GM21723 (cell line): ENCODE data around the gene STAC.
"Not testable (repeated sequence)": the region's sequence is repeated elsewhere in the genome, so short reads cannot be mapped to it uniquely, and the experiment has no call there.

ENCODE experiments used
- ATAC-seq: cut with Tn5 transposase; IDR thresholded peaks from one replicate; pipeline ENCODE4 v1.9.1; 2021; ENCODE audit warnings: mild to moderate bottlenecking, moderate library complexity; ENCODE audit not compliant: unreplicated experiment

STAC gene

DNA sequence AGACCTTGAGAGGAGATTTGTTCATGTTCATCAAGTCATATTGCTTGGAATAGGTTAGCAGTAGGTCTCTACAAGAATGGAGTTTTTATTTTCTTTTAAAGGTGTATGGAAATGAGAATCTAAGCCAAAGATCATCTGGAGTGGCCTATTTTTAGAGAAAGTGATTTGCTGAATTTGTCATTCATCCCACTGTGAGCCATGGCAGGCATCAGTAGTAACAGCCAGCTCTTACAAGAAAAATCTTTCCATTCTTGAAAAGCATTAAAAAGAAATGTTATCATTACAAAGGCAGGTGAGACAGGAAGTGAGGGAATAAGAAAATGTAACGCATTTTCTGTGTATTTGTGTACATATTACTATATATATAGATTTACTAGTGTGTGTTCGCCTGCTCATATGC, 29.6 kb downstream of the STAC start:
- ATAC-seq = no peak

DNA sequence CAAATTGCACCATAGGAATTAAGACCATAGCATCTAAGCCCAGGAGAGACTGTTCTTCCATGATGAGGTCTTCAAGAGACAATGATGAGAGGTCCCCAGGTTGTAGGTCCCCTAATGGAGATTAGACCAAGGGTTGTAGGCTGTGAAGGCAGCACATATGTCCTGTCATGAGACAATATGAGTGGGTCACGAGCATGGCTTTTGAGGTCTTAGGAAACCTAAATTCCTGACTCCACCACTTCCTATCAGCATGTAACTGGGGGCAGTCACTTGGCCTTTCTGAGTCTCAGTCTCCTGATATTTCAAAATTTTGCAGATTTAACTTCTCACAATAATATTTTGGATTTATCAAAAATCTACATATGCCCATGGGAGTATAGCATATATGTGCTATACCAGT, 31.3 kb downstream of the STAC start:
- no peak for ATAC-seq

GRCh38 chr3:36416599-36416998, 36.3 kb downstream of the STAC start:
- no peak for ATAC-seq

- ATAC-seq = no peak
Observed at GRCh38 chr3:36417237-36417636, 36.9 kb downstream of the STAC start.

- no peak for ATAC-seq
Observed at GRCh38 chr3:36418296-36418695, 38.0 kb downstream of the STAC start.

- ATAC-seq = no peak
Observed at GRCh38 chr3:36428445-36428844, 48.1 kb downstream of the STAC start.

GRCh38 chr3:36429986-36430485, 49.7 kb downstream of the STAC start:
- no peak for ATAC-seq

DNA sequence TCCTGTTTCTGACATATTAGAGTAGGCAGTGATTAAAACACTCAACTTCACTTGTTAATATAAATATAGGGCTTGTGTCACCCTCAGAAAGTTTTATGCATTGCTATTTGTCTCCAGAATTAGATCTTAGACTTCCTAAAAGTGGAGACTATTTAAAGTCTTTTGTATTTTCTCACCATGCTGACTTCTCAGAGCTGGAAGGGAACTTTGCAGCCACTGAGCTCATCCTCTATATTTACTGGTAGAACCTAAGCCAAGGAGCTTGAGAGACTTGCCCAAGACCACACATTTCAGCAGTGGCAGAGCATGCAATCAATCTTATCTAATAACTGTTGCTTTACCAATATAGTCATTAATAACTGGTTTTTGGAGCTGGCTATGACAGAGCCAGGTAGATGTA, 53.2 kb downstream of the STAC start:
- ATAC-seq = no peak

GRCh38 chr3:36434687-36435426, 54.6 kb downstream of the STAC start:
- no peak for ATAC-seq

DNA sequence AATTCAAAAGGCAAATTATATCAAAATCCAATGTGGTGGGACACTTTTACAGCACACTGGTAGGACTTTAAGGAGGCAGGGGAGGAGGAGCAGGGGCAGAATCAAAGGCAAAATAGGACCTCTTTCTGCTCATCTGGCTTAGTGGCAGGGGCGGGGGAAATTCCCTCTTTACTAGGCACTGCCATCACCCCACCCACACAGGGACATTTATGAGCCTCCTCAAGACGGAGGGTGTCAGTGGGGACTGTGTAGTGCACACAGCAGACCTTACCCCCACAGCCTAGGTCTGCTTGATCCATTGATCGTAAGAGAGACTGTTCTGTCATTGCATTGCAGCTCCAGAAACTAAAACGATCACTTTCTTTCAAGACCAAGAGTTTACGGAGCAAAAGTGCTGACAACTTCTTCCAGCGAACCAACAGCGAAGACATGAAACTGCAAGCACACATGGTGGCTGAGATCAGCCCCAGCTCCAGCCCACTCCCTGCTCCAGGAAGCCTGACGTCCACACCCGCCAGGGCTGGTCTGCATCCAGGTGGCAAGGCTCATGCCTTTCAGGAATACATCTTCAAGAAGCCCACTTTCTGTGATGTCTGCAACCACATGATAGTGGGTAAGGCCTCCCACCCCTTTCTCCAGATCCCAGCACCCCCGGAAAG, 62.9 kb downstream of the STAC start:
- ATAC-seq = no peak

GRCh38 chr3:36444909-36445308, 64.6 kb downstream of the STAC start:
- ATAC-seq = no peak

GRCh38 chr3:36446276-36446675, 66.0 kb downstream of the STAC start:
- no peak for ATAC-seq

DNA sequence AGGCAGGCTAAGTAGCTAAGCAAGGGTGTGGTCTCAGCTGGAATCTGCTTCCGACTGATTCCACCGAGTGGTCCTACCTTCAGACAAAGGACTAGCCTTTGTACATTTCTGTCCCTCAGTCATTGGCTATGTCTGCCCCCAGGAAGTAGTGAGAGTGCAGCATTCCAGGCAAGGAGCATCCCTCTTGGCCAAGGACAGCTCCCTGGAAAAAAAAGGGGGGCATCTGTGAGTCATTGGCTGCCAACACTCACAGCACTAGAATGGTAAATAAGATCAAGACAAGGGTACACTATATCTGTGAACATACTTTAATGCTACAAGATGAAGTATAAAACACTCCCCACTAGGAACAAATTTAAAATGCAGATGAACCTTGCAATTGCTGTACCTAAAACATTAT, 66.8 kb downstream of the STAC start:
- ATAC-seq = no peak

GRCh38 chr3:36451816-36452215, 71.5 kb downstream of the STAC start:
- ATAC-seq = no peak

DNA sequence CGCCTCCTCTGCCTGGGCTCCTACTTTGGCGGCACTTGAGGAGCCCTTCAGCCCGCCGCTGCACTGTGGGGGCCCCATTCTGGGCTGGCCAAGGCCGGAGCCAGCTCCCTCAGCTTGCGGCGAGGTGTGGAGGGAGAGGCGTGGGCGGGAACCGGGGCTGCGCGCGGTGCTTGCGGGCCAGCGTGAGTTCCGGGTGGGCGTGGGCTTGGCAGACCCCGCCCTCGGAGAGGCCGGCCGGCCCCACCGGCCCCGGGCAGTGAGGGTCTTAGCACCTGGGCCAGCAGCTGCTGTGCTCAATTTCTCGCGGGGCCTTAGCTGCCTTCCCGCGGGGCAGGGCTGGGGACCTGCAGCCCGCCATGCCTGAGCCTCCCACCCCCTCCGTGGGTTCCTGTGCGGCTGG, 72.9 kb downstream of the STAC start:
- not testable (repeated sequence) for ATAC-seq

DNA sequence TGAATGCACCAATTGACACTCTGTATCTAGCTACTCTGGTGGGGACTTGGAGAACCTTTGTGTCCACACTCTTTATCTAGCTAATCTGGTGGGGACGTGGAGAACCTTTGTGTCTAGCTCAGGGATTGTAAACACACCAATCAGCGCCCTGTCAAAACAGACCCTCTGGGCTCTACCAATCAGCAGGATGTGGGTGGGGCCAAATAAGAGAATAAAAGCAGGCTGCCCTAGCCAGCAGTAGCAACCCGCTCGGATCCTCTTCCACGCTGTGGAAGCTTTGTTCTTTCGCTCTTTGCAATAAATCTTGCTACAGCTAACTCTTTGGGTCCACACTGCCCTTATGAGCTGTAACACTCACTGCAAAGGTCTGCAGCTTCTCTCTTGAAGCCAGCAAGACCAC, 73.6 kb downstream of the STAC start:
- not testable (repeated sequence) for ATAC-seq

DNA sequence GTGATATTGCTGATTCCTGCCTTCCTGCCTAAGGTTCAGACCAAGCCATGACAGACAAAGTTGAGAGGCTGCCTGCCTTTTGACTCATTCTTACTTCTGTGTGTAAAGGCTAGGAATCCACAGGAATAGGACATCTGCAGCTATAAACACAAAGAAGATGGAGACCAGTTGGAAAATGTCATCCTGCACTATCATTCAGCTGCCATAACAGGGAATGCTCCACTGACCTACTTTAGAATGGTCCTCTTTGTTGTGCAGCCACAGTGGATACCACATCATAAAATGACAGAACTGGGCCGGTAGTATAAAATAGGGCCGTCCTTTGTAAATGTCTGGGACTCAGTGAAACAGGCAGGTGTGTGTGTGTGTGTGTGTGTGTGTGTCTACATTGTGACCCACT, 75.1 kb downstream of the STAC start:
- ATAC-seq = no peak

GRCh38 chr3:36456784-36457183, 76.5 kb downstream of the STAC start:
- no peak for ATAC-seq

- no peak for ATAC-seq
Observed at GRCh38 chr3:36457667-36458066, 77.4 kb downstream of the STAC start.

- ATAC-seq = no peak
Observed at GRCh38 chr3:36459177-36459576, 78.9 kb downstream of the STAC start.

DNA sequence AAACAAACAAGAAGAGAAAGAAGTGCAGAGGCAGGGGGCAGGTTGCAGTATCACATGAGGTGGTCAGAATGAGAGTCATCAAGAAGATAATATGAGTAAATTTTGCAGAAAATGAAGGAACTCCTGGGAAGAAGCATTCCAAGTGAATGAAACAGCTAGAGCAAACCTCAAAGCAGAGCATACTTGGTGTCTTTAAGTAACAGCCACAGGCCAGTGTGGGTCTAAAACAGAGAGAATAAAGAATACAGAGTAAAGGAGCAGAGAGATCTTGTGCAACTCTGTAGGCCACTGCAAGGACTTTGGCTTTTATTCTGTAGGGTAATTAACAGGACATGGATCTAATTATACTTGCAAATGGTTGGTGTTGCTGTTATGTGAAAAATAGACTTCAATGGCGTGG, 81.3 kb downstream of the STAC start:
- ATAC-seq = no peak

DNA sequence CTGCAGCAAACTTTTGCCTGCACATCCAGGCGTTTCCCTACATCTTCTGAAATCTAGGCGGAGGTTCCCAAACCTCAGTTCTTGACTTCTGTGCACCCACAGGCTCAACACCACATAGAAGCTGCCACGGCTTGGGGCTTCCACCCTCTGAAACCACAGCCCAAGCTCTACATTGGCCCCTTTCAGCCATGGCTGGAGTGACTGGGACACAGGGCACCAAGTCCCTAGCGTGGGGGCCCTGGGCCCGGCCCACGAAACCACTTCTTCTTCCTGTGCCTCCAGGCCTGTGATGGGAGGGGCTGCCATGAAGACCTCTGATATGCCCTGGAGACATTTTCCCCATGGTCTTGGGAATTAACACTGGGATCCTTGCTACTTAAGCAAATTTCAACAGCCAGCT, 91.7 kb downstream of the STAC start:
- not testable (repeated sequence) for ATAC-seq

- no peak for ATAC-seq
Observed at GRCh38 chr3:36475558-36475957, 95.3 kb downstream of the STAC start.
